Mucosa of rectum (tissue), 2 donors: ENCODE measurements around the gene FAM90A1.
"Not testable (repeated sequence)": the region's sequence is repeated elsewhere in the genome, so short reads cannot be mapped to it uniquely, and the experiment has no call there.

ENCODE experiments used
- H3K27ac ChIP-seq, 2 donors: one replicate each; pipeline ENCODE4 v1.7.0; 2013; ENCODE audit warnings: inconsistent platforms in 2 of 2, low read depth in 2 of 2, low read length in 2 of 2
- H3K27me3 ChIP-seq, 2 donors: one replicate each; pipeline ENCODE4 v1.7.0; 2013; ENCODE audit warnings: low read length in 2 of 2; ENCODE audit not compliant: control insufficient read depth in 2 of 2, insufficient read depth in 2 of 2
- H3K36me3 ChIP-seq, 2 donors: one replicate each; pipeline ENCODE4 v1.7.0; 2013; ENCODE audit warnings: low read length in 2 of 2; ENCODE audit not compliant: control insufficient read depth in 2 of 2, insufficient read depth in 2 of 2
- H3K4me1 ChIP-seq, 2 donors: one replicate each; pipeline ENCODE4 v1.7.0; 2013; ENCODE audit warnings: low read length in 2 of 2, mild to moderate bottlenecking in 1 of 2; ENCODE audit not compliant: control insufficient read depth in 2 of 2, insufficient read depth in 2 of 2
- H3K4me3 ChIP-seq, 2 donors: one replicate each; pipeline ENCODE4 v1.7.0; 2013; ENCODE audit warnings: low read length in 2 of 2
- H3K9ac ChIP-seq, 2 donors: one replicate each; pipeline ENCODE4 v1.7.0; 2013; ENCODE audit warnings: low read length in 2 of 2, low read depth in 1 of 2, mild to moderate bottlenecking in 1 of 2
- H3K9me3 ChIP-seq, 2 donors: one replicate each; pipeline ENCODE4 v1.7.0; 2013; ENCODE audit warnings: low read length in 2 of 2; ENCODE audit not compliant: control insufficient read depth in 2 of 2
- donor health status: healthy.
- donor health status: Normal muscosa, but diverticular disease.

The FAM90A1 gene

DNA sequence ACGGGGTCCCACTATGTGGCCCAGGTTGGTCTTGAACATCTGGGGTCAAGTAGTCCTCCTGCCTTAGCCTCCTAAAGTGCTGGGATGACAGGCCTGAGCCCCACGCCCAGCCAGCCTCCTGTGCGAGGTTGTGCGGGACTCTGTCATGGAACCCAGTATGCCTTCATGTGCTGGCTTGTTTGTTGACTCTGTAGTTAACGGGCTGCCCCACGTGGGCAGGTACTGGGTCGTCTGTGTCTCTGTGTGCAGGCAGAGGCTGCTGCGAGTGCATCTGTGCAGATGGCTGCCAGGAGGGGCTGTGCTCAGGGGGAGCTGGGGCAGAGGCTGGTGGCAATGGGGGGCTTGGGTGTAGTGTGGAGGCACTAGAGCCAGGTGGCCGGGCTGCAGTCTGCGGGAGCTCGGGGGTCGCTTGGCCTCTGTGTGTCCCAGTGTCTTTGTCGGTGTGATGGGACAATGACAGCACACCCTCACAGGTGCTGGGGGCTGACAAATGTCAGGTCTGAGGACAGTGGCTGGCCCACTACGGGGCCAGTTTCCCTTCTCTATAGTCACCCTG is 6.0 kb upstream of the FAM90A1 start:
- not testable (repeated sequence) for H3K9me3 ChIP-seq, H3K4me3 ChIP-seq, H3K27ac ChIP-seq, H3K36me3 ChIP-seq, H3K4me1 ChIP-seq, H3K27me3 ChIP-seq, H3K9ac ChIP-seq

DNA sequence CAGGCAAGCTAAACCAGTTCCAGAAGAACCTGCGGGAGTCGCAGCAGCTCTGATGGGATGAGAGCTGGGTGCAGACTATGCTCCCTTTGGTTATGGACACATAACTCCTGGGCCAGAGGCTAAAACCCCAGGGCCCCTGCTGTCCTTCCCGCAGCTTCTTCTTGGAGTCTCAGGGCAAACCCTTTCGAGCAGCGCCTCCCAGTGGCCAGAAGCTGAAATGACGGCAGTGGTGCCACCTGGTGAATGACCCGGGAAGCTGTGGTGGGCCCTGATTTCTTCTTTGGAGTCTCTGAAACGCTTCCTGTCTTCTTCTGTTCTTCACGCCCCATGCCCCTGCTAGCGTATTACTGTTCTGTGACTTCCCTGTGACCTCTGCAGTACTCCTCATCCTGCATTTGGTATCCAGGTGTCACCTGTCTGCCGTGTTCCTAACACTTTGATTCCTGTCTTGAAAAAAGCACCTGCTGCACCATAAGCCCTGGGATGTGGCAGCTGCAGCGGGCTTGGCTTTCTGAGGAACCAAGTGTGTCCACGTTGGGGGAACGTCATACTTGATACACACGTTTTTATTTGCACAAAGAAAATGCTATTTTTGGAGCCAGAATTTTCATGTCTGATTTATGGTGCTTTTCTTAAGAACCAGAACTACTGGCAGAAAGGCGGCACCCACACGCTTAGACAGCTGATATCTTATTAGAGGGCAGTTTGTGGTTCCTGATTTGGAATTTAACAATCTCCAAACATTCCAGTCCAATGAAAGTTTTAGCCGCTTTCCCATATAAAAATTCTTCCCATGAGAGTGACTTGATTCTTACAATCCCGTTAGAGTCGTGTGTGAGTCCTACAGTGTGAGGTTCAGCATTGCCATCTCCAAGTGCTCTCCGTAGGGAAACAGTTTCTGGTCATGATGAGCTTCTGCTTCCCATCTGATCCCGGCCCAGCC is 4.5 kb upstream of the FAM90A1 start:
- H3K9ac ChIP-seq, H3K4me1 ChIP-seq, H3K36me3 ChIP-seq, H3K9me3 ChIP-seq, H3K27me3 ChIP-seq, H3K27ac ChIP-seq, H3K4me3 ChIP-seq: not testable (repeated sequence)

- not testable (repeated sequence) for H3K4me1 ChIP-seq, H3K36me3 ChIP-seq, H3K9ac ChIP-seq, H3K27me3 ChIP-seq, H3K4me3 ChIP-seq, H3K9me3 ChIP-seq, H3K27ac ChIP-seq
These were observed 3.6 kb upstream of the FAM90A1 start for GRCh38 chr12:8231049-8231448.

GRCh38 chr12:8229486-8229885 is 2.1 kb upstream of the FAM90A1 start:
- not testable (repeated sequence) for H3K9me3 ChIP-seq, H3K27ac ChIP-seq

GRCh38 chr12:8228607-8229006 is 1.2 kb upstream of the FAM90A1 start:
- H3K27me3 ChIP-seq, H3K27ac ChIP-seq, H3K4me3 ChIP-seq, H3K9ac ChIP-seq, H3K9me3 ChIP-seq, H3K4me1 ChIP-seq, H3K36me3 ChIP-seq: not testable (repeated sequence)

More at GRCh38 chr12:8229486-8229885, 2.1 kb upstream of the FAM90A1 start:
- not testable (repeated sequence) for H3K36me3 ChIP-seq, H3K4me3 ChIP-seq, H3K4me1 ChIP-seq, H3K9ac ChIP-seq, H3K27me3 ChIP-seq

DNA sequence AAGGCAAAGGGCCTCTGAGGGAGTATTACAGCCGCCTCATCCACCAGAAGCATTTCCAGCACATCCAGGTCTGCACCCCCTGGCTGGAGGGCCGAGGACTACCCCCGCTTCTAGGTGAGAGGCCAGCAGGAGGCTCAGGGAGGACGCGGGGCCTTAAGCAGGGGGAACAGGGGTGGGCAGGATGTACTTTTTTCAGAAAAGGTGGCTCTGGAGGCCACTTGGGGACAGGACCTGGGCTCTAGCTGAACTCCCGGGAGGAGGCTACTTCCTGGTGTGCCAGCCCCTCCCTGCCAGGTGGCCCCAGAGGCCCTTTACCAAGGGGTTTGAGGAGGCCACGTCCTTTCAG is 287 bp upstream of the FAM90A1 start:
- not testable (repeated sequence) for H3K36me3 ChIP-seq, H3K27ac ChIP-seq, H3K9ac ChIP-seq

GRCh38 chr12:8226355-8226754 is 1.1 kb downstream of the FAM90A1 start:
- no peak overlapping the region for H3K4me3 ChIP-seq
- no peaks in the 10 kb centered on the region for H3K4me1 ChIP-seq
- H3K27me3 ChIP-seq = no peaks in the 10 kb centered on the region
- no peak overlapping the region for H3K27ac ChIP-seq
- no peaks in the 10 kb centered on the region for H3K9me3 ChIP-seq
- no peaks in the 10 kb centered on the region for H3K36me3 ChIP-seq
- no peak overlapping the region for H3K9ac ChIP-seq

More for the DNA sequence above, 287 bp upstream of the FAM90A1 start:
- peak overlapping the region in 1 of 2 donors; percentile 44 for H3K4me3 ChIP-seq
- not testable (repeated sequence) for H3K9me3 ChIP-seq, H3K27me3 ChIP-seq, H3K4me1 ChIP-seq

- not testable (repeated sequence) for H3K27me3 ChIP-seq, H3K4me1 ChIP-seq, H3K9ac ChIP-seq, H3K9me3 ChIP-seq, H3K36me3 ChIP-seq, H3K27ac ChIP-seq, H3K4me3 ChIP-seq
These were observed 2.6 kb downstream of the FAM90A1 start for GRCh38 chr12:8224782-8225181.

- H3K9ac ChIP-seq, H3K27me3 ChIP-seq, H3K4me3 ChIP-seq: not testable (repeated sequence)
These were observed 3.8 kb downstream of the FAM90A1 start for GRCh38 chr12:8223646-8224045.

DNA sequence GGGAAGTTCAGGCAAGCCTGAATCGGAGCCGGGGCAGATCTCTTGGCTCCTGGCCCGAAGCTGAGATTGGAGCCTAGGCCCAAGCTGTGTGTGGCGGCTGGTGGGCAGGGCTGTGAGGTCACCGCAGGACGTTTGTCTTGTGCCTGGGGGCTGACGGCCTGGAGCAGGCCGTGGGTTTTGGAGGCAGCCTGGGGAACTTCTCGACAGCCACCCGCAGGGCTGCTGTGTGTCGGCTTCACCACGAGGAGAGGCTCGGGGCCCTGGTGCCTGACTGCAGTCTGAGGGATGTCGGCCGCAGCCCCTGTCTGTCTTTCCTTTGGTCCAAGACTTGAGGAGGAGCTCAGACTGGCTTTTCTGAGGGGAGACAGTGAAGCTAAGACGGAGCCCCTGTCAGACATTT is 5.1 kb downstream of the FAM90A1 start:
- H3K36me3 ChIP-seq, H3K27ac ChIP-seq, H3K9me3 ChIP-seq, H3K27me3 ChIP-seq, H3K4me3 ChIP-seq, H3K9ac ChIP-seq, H3K4me1 ChIP-seq: not testable (repeated sequence)

More at GRCh38 chr12:8223646-8224045, 3.8 kb downstream of the FAM90A1 start:
- H3K36me3 ChIP-seq, H3K9me3 ChIP-seq, H3K4me1 ChIP-seq, H3K27ac ChIP-seq: not testable (repeated sequence)
